HEK293T (cell line): Measurements from ENCODE around the gene TMSB15C.

Experiments
- BHLHE40 ChIP-seq: fragments of 450-650 bp; IDR thresholded peaks from 2 replicates; pipeline ENCODE4 v1.6.1; 2016; ENCODE audit warnings: mild to moderate bottlenecking, moderate library complexity, borderline replicate concordance
- ELF4 ChIP-seq: fragments of 450-650 bp; IDR thresholded peaks from 2 replicates; pipeline ENCODE4 v1.6.1; 2017; ENCODE audit warnings: antibody characterized with exemption
- FOXA1 ChIP-seq: fragments of 450-650 bp; IDR thresholded peaks from 2 replicates; pipeline ENCODE4 v1.6.1; 2016; ENCODE audit warnings: mild to moderate bottlenecking
- HDGF ChIP-seq: fragments of 450-650 bp; IDR thresholded peaks from 2 replicates; pipeline ENCODE4 v1.6.1; 2017; ENCODE audit warnings: antibody characterized with exemption, borderline replicate concordance
- L3MBTL2 ChIP-seq: fragments of 450-650 bp; conservative IDR thresholded peaks from 2 replicates; pipeline ENCODE4 v1.6.1; 2016; ENCODE audit warnings: mild to moderate bottlenecking
- LEF1 ChIP-seq: fragments of 450-650 bp; IDR thresholded peaks from 2 replicates; pipeline ENCODE4 v1.6.1; 2017; ENCODE audit warnings: mild to moderate bottlenecking, borderline replicate concordance
- SP1 ChIP-seq: fragments of 450-650 bp; IDR thresholded peaks from 2 replicates; pipeline ENCODE4 v1.6.1; 2017
- SUZ12 ChIP-seq: fragments of 450-650 bp; IDR thresholded peaks from 2 replicates; pipeline ENCODE4 v1.6.1; 2016; ENCODE audit warnings: mild to moderate bottlenecking
- TARDBP ChIP-seq: fragments of 450-650 bp; IDR thresholded peaks from 2 replicates; pipeline ENCODE4 v1.6.1; 2016
- ZNF384 ChIP-seq: fragments of 450-650 bp; IDR thresholded peaks from 2 replicates; pipeline ENCODE4 v1.6.1; 2016

DNA sequence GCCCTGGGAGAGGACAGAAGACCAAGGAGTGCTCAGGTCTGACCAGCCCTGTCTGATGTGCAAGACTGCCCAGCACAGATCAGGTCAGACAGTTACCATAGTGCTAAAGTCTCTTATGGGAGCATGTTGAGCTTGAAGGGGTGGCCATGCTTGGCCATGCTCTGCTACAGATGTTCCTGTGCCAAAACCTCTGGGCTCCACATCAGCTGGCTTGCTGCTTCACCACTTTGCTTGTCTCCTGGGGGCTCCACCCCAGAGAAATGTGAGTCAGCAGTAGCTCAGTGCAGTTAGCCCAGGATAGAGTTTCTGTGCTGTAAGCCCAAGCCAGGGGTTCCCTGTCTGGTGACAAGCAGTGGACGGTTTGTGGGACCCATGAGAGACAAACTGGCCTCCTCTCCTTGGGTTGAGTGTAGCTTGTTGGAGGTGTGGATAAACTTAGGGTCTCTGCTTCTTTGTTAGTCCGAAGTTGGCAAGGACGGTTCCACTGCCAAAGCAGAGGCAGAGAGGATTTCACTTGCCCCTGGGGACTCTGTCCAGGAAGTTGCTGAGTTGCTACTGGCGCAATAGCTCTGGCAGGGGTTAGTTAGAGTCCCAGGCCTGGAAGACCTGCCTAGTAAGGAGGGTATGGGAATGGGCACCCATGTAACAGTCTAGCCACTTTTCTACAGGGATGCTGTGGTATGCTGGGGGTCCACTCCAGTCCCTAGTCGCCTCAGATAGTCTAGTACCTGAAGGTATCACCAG is 8.7 kb upstream of the TMSB15C start:
- TF ChIP-seq L3MBTL2: no peak
- TF ChIP-seq ZNF384: no peak
- TF ChIP-seq ELF4: no peak
- TF ChIP-seq HDGF: no peak
- no peak for TF ChIP-seq SUZ12
- TF ChIP-seq LEF1: no peak
- TF ChIP-seq BHLHE40: no peak
- TF ChIP-seq TARDBP: no peak
- no peak for TF ChIP-seq FOXA1
- no peak for TF ChIP-seq SP1
